Peyer's patch (tissue), 4 donors: ENCODE results near the gene RAD51B. TPM values are rescaled to one million over a fixed set of nuclear protein-coding genes. Genes with fewer than 3 reads are reported as not detected.

ENCODE experiments used
- DNase-seq, 3 donors: peaks; one replicate each; pipeline ENCODE4 v3.0.0-alpha.2; 2017 to 2019
- H3K27ac ChIP-seq, 4 donors: fragments of 200-600 bp; sonication (generic); one replicate each; pipeline ENCODE4 v1.5.1; 2016 to 2019
- H3K27me3 ChIP-seq, 2 donors: fragments of 200-600 bp; sonication (generic); one replicate each; pipeline ENCODE4 v1.5.1; 2019
- H3K36me3 ChIP-seq, 3 donors: fragments of 200-600 bp; sonication (generic); one replicate each; pipeline ENCODE4 v1.5.1; 2016 to 2019
- H3K4me1 ChIP-seq, 4 donors: fragments of 200-600 bp; sonication (generic); one replicate each; pipeline ENCODE4 v1.5.1; 2016 to 2019
- H3K4me3 ChIP-seq, 4 donors: fragments of 200-600 bp; sonication (generic); 1 replicate in 3 of 4; 2 replicates in 1 of 4; pipeline ENCODE4 v1.5.1; 2016 to 2019; ENCODE audit warnings: mild to moderate bottlenecking in 1 of 4
- H3K9me3 ChIP-seq, 4 donors: fragments of 200-600 bp; sonication (generic); one replicate each; pipeline ENCODE4 v1.5.1; 2016 to 2019; ENCODE audit warnings: mild to moderate bottlenecking in 1 of 4
- CTCF ChIP-seq, 6 experiments: fragments of 450-650 bp in 4 of 6; fragments of 200-600 bp in 2 of 6; sonication (generic) in 1 of 6; IDR thresholded peaks; one replicate each; pipeline ENCODE4 v1.5.1; 2017 to 2019; ENCODE audit warnings: antibody characterized with exemption in 6 of 6, mild to moderate bottlenecking in 3 of 6, moderate library complexity in 1 of 6
- POLR2A ChIP-seq, 2 donors: fragments of 450-650 bp; IDR thresholded peaks; one replicate each; pipeline ENCODE4 v1.5.1; 2017; ENCODE audit warnings: antibody characterized with exemption in 2 of 2, mild to moderate bottlenecking in 2 of 2, moderate library complexity in 2 of 2
- total RNA-seq, 4 donors: library from RNA; depleted of rRNA; stranded (reverse); fragments of >200 nt; gene quantifications; one replicate each; pipeline ENCODE4 v1.1.0, GENCODE V29; 2016

Gene RAD51B
- total RNA-seq, 4 donors from 2014 or later = 12.6 to 103 (median 33.1) TPM

GRCh38 chr14:68506645-68507419, 687.3 kb downstream of the RAD51B start:
- peak overlapping the region in 1 of 4 donors; percentile 6 for H3K4me3 ChIP-seq
- no peaks in the 10 kb centered on the region for H3K27me3 ChIP-seq
- H3K4me1 ChIP-seq = peaks cover 0 to 31% (median 13%) of the 10 kb centered on the region in 4 donors
- peak overlapping the region; percentile 30 to 80 (median 56) for H3K27ac ChIP-seq
- H3K9me3 ChIP-seq = no peaks in the 10 kb centered on the region
- DNase-seq = peak in 2 of 3 donors; percentile 68 to 72
- TF ChIP-seq CTCF (IDR thresholded peaks at IDR 0.05) (no peak), POLR2A (IDR thresholded peaks at IDR 0.05) (no peak)
- no peaks in the 10 kb centered on the region for H3K36me3 ChIP-seq

GRCh38 chr14:68507544-68508081, 688.0 kb downstream of the RAD51B start:
- Histone ChIP-seq H3K27me3 (no peaks in the 10 kb centered on the region), H3K27ac (peak overlapping the region; percentile 30 to 80 (median 56)), H3K4me1 (peaks cover 0 to 32% (median 15%) of the 10 kb centered on the region in 4 donors), H3K36me3 (no peaks in the 10 kb centered on the region), H3K9me3 (no peaks in the 10 kb centered on the region), H3K4me3 (no peak overlapping the region)
- TF ChIP-seq CTCF (IDR thresholded peaks at IDR 0.05) = no peak
- TF ChIP-seq POLR2A (IDR thresholded peaks at IDR 0.05) = no peak
- DNase-seq = no peak

GRCh38 chr14:68508581-68508980, 689.0 kb downstream of the RAD51B start:
- H3K4me1 ChIP-seq = peaks cover 0 to 41% (median 22%) of the 10 kb centered on the region in 4 donors
- TF ChIP-seq POLR2A (IDR thresholded peaks at IDR 0.05) = no peak
- TF ChIP-seq CTCF (IDR thresholded peaks at IDR 0.05) = no peak

GRCh38 chr14:68509188-68509983, 689.8 kb downstream of the RAD51B start:
- Histone ChIP-seq H3K4me1 (peaks cover 0 to 42% (median 24%) of the 10 kb centered on the region in 4 donors), H3K4me3 (no peak overlapping the region), H3K9me3 (no peaks in the 10 kb centered on the region), H3K27me3 (no peaks in the 10 kb centered on the region), H3K36me3 (no peaks in the 10 kb centered on the region), H3K27ac (peak overlapping the region in 3 of 4 donors; percentile 54 to 80 (median 63))
- DNase-seq = no peak
- TF ChIP-seq POLR2A (IDR thresholded peaks at IDR 0.05) (no peak), CTCF (IDR thresholded peaks at IDR 0.05) (no peak)

More at GRCh38 chr14:68508581-68508980, 689.0 kb downstream of the RAD51B start:
- H3K9me3 ChIP-seq = no peaks in the 10 kb centered on the region
- DNase-seq = no peak
- H3K36me3 ChIP-seq = no peaks in the 10 kb centered on the region
- H3K27me3 ChIP-seq = no peaks in the 10 kb centered on the region
- no peak overlapping the region for H3K4me3 ChIP-seq
- peak overlapping the region in 3 of 4 donors; percentile 54 to 80 (median 63) for H3K27ac ChIP-seq

GRCh38 chr14:68510201-68511128, 690.9 kb downstream of the RAD51B start:
- no peak overlapping the region for H3K4me3 ChIP-seq
- peak overlapping the region; percentile 13 to 63 (median 48) for H3K27ac ChIP-seq
- peaks cover 0 to 42% (median 25%) of the 10 kb centered on the region in 4 donors for H3K4me1 ChIP-seq
- no peaks in the 10 kb centered on the region for H3K27me3 ChIP-seq
- no peaks in the 10 kb centered on the region for H3K36me3 ChIP-seq
- DNase-seq = no peak
- no peaks in the 10 kb centered on the region for H3K9me3 ChIP-seq
- TF ChIP-seq CTCF (IDR thresholded peaks at IDR 0.05) (no peak), POLR2A (IDR thresholded peaks at IDR 0.05) (no peak)
